HG02798 (cell line): ENCODE measurements around the gene ESF1.
"Not testable (repeated sequence)": the region's sequence is repeated elsewhere in the genome, so short reads cannot be mapped to it uniquely, and the experiment has no call there.

ENCODE experiments used
- ATAC-seq: cut with Tn5 transposase; IDR thresholded peaks from one replicate; pipeline ENCODE4 v1.9.1; 2021; ENCODE audit warnings: mild to moderate bottlenecking; ENCODE audit not compliant: unreplicated experiment, poor library complexity

Gene ESF1

GRCh38 chr20:13791540-13792459, 7.1 kb upstream of the ESF1 start:
- ATAC-seq, result no peak

DNA sequence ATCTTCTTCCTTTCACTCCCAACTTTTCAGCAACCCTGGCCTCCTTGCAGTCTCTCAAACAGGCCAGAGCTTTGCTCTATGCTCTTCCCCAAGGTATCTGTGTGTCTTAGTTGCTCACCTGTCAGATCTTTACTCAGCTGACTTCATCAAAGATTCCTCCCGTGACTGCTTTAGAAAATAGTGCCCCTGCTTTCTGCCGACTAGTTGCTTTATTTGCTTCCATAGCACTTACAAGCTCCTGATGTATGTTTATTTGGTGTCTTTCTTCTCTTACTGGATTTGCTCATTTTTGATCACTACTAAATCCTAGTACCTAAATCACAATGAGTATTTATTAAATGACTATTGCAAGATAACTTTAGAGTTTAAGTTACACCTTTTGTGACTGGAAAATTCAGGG, 6.0 kb upstream of the ESF1 start:
- no peak for ATAC-seq

GRCh38 chr20:13788167-13788834, 3.6 kb upstream of the ESF1 start:
- ATAC-seq, result peak; percentile 35

DNA sequence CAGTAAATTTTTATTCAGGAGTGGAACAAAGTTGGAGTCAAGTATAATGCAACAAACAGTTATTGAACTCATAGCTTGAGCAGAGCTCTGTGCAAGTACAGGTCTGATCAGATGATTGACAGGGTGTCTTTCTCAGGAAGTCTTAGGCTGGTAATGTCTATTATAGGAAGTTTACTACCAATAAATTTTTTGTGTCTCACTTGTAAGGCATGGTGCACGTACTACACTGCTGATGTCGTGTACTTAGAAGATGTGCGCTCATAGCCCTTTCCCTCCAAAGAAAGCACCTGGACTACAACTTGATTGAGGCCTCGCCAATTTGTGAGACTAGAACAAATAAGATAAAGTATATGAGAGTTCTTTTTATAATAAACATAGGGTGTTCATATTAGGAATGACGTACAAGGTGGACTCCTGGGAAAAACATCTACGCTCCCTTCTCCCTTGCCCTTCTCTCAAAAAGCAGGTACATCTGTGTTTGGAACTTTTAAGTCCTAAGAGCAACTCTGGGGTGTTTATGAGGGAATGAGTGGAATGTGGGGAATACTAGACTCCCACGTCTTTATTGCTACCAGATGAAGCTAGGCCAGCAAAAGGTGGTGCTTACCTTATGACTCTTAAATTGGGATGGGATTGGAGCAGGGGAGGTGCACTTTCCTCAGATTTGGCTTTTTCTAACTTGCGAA, 1.6 kb upstream of the ESF1 start:
- ATAC-seq, result no peak

- ATAC-seq, result peak; percentile 3
Observed at GRCh38 chr20:13784271-13784892, 337 bp downstream of the ESF1 start.

DNA sequence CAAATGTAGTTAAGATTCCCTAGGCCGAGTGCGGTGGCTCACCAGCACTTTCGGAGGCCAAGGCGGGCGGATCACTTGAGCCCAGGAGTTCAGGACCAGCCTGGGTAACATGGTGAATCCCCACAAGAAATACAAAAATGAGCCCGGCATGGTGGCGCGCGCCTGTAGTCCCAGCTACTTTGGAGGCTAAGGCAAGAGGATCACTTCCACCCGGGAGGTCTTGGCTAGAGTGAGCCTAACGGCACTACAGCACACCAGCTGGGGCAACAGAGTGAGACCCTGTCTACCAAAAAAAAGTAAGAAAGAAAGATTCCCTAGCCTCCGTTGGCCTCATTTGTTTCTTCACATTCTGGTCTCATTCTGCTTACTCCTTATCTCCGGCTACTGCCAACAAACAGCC, 1.2 kb downstream of the ESF1 start:
- no peak for ATAC-seq

DNA sequence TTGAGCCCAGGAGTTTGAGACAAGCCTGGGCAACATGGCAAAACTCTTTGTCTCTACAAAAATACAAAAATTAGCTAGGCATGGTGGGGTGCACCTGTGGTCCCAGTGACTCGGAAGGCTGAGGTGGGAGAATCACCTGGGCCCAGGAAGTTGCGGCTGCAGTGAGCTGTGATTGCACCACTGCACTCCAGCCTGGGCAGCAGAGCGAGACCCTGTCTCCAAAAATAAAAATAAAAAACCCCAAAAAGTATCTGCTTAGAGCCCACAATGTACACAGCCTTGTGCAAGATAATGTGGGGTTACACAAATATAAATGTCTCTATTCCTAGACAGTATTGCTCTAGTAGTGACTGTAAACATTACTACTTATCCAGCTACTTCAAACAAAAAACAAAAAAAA, 5.9 kb downstream of the ESF1 start:
- no peak for ATAC-seq

DNA sequence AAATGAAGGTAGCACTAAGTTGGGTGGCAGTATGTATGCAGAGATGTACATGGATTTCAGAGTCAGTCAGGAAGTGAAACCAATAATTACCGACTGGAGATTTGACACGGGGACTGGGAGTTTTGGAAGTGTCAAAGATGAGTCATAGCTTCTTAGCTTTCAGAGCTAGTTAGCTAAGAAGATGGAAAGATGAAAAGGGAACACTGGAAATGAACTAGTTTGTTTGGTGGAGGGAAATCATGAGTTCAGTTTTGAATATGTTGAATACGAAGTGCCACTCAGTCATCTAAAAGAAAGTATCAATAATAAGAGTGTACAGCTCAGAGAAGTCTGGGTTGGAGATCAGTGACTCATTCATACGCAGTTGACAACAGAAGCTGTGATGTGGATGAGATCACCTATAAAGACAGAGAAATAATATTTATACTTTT, 7.5 kb downstream of the ESF1 start:
- ATAC-seq, result no peak

GRCh38 chr20:13775867-13776266, 8.9 kb downstream of the ESF1 start:
- no peak for ATAC-seq

- no peak for ATAC-seq
Observed at GRCh38 chr20:13772529-13772928, 12.2 kb downstream of the ESF1 start.

DNA sequence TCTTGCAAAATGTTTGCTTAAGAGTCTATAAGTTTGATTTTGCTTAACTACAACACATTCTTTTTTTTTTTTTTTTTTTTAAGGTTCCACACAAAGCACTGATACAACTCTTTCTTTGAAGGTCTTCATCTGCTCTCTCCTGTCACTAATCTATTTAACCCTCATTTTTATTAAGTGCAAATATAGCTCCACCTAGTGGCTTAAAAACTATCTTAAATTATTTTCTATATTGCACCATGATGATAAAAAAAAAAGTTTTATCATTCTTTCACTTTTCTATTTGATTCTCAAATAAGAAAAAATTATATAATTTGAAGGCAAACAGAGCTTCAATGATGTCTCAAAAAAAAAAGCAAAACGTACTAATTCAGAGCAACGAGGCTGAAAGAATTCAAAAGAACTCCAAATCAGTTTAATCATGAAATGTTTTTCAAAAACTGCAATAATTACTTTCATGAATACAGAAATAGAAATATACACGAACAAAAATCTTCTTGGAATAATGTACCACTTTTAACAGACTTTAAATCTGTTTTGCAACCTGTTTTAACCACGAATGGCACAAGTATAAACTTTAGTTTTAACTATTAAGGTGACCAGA, 12.8 kb downstream of the ESF1 start:
- ATAC-seq, result no peak

GRCh38 chr20:13770141-13770540, 14.6 kb downstream of the ESF1 start:
- no peak for ATAC-seq

DNA sequence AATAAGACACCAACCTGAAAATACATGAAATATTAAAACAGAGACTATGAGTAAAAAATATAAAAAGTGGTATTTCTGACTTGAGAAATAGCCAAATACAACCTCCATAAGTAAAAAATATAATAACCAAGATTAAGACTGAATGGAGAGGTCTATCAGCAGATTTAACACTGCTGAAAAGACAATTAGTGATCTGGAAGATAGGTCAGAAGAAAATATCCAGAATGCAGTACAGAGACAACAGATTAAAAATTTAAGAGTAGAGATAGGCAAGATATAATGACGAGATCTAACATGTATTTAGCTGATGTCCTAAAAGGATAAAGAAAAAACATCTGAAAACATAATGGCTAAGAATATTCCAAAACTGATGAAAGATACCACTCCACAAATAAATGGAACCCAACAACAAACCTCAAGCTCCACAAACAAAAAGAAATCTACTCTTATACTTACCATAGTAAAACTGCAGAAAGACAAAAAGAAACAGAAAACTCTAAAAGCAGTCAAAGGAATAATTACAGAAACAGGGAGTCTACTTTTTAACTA, 18.8 kb downstream of the ESF1 start:
- ATAC-seq, result no peak

DNA sequence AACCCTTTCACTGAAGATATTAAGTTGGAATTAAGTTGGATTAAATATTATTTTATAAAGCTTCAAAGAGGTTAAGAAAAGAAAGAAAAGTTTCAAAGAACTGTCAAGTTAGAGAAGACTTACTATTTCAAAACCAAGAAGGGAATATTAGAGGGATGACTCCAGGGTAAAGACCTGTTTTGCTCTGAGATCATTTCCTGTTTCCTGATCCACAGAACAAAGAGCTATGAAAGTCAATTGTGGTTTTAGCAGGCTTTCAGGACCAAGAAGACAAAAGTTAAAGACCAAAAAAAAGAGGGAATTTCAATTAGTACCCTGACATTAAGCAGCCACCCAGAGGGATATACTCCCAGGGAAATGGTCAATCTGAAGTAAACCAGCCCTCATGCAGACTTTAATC, 19.4 kb downstream of the ESF1 start:
- ATAC-seq, result no peak

- ATAC-seq, result not testable (repeated sequence)
Observed at GRCh38 chr20:13760451-13760946, 24.2 kb downstream of the ESF1 start.

DNA sequence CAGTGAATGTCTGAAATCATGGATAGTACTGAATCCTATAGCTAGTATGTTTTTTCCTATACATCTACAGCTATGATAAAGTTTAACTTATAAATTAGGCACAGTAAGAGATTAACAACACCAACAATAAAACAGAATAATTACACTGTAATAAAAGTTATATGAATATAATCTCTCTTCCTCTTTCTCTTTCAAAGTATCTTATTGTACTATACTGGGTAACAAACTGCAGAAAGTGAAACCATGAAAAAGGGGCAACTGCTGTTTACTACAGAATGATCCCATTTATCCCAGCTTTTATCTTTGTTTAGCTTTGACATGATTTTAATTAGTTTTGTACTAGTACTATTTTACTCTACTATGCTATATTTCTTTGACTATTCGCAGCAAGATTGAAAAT, 25.8 kb downstream of the ESF1 start:
- no peak for ATAC-seq

GRCh38 chr20:13756551-13756950, 28.2 kb downstream of the ESF1 start:
- no peak for ATAC-seq

DNA sequence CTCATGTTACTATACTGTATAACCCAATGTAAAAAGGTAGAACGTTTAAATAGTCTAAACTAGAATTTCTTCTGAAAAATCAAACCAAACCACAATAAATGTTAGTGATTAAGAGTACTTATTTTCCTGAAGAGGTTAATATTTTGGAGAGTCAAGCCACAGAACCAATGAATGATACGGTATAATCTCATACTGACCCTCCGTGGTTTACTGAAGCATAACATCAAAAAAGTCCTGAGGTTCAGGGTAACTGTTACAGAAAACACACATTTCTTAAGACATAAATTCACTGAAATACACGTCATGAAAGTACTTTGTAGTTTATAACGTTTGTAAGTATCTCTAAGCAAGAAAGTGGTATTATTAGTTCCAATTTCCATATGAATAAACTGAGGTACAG, 28.9 kb downstream of the ESF1 start:
- no peak for ATAC-seq

- ATAC-seq, result no peak
Observed at GRCh38 chr20:13753436-13754036, 31.2 kb downstream of the ESF1 start.
